Measurements from ENCODE around the gene SLC7A4.
"Not testable (repeated sequence)": the region's sequence is repeated elsewhere in the genome, so short reads cannot be mapped to it uniquely, and the experiment has no call there.

Gene SLC7A4

DNA sequence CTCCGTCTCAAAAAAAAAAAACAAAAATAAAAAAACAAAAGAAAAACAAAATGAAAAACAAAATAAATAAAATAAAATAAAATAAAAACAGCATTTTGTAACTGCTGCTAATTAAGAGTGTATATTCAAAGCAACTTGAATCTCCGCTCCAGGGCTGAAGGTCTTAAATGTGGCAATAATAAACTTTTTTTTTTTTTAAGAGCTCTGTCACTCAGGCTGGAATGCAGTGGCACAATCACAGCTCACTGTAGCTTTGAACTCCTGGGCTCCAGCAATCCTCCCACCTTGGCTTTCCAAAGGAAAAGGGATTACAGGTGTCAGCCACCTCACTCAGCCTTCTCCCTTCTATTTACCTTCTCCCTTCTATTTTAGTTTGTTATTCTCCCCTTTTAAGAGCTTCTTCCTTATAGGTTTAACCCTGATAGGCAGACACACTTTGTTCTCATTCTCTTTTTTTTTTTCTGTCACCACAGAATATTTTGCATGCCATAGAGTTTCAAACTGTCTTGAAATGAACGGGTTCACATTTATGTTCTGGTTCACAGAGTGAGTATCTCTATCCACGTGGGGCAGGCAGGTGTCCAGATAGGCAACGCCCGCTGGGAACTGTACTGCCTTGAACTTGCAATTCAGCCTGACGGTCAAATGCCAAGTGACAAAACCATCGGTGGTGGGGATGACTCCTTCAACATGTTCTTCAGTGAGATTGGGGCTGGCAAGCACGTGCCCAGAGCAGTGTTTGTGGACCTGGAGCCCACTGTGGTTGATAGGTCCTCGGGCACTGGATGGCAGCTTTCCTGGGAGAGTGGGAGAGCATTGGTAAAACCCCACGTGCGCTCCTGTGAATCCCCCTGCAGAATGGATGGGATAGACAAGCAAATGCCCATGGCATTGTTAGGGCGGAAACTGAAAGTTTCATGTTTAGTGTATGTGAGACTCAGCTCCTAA, 32.8 kb upstream of the SLC7A4 start:
- DNase-seq = no peak

DNA sequence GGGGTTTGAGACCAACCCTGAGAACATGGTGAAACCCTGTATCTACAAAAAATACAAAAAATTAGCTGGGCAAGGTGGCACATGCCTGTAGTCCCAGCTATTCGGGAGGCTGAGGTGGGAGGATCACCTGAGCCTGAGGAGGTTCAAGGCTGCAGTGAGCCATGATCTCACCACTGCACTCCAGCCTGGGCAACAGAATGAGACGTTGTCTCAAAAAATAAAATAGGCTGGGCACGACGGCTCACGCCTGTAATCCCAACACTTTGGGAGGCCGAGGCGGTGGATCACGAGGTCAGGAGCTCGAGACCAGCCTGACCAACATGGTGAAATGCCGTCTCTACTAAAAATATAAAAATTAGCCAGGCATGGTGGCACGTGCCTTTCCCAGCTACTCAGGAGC, 32.1 kb upstream of the SLC7A4 start:
- not testable (repeated sequence) for DNase-seq

DNA sequence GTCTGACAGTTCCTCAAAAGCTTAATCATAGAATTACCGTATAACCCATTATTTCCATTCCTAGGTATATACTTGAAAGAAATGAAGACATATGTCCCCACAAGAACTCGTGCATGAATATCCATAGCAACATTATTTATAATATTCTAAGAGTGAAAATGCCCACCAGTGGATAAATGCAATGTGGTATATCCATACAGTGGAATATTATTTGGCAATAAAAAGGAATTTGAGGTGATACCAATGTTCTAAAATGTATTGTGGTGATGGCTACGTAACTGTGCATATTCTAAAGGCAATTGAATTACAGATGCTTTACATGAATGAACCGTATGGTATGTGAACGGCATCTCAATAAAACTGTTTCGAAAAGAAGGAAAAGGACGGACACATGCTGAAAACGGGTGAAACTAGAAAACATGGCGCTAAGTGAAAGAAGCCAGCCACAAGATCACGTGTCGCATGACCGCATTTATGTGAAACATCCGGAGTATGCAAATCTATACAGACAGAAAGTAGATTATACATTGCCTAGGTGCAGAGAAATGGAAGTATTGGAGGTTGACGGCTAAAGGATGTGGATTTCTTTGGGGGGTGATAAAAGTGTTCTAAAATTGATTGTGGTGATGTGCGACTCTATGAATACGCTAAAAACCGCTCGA, 29.4 kb upstream of the SLC7A4 start:
- DNase-seq = not testable (repeated sequence)

DNA sequence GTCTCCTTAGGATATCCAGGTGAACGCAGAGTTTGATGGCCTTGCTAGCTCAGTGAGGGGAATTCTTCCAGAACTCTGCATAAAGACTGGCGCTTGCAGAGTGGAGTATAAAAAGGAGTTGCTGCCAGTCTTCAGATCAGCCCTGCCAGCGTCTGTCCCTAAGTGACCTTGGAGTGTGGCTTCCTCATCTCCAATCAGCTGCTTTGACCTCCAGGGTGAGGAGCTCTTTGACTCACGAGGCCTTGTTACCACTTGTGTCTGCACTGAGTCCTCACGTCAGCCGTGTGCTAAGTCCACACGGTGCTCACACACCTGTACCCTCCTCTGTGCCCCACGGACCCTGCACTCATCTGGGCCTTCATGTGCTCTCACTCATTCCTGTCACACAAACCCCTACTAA, 28.0 kb upstream of the SLC7A4 start:
- not testable (repeated sequence) for DNase-seq

- peak; percentile 31 for DNase-seq
Measured at GRCh38 chr22:21055880-21056319, 23.5 kb upstream of the SLC7A4 start.

DNA sequence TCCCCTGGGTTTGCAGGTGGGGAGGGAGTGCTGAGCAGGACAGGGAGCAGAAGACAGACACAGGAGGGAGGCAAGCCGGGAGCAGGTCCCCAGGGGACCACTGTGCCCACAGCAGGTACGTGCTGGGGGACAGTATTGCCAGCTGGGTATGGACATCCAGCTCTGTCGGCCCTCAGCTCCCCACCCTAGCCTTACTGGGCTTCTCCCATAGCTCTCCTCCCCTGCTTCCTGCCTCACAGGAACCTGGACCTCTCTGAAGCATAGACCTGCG, 23.1 kb upstream of the SLC7A4 start:
- DNase-seq = no peak

DNA sequence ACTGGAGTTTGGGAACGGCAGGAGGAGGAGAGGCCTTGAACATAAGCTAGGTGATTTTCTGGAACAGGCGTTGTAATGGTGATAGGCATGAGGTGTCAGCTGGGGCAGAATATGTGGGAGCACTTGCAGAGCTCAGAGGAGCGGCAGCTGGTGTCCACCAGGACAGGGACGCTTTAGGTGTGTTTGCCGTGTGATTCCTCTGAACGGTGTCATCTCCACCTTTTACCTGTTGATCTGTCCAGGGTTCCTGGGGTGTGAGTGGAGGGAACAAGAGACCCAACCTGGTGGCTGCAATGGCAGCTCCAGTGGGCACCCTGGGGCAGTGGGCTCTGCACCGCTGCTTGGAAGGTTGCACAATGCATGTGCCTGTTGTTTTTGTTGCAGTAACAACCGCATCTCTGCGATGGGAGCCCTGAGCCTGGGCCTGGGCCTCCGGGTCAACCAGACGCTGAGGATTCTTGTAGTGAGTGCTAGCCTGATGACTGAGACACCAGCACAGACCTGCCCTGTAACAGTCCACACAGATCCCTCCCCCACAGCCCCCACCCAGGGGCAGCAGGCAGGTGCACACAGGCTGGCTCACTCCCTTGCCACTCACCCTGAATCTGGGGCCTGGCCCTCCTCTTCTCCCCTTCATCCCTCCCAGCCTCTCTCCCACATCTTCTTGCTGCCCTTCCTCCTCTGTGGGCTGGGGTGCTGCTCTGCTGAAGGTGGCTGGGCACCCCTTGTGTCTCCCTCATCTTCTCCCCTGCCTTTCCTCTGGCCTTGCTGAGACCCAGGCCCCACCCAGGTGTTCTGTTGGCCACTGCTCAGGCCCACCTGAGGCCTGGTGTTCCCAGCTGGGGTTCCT, 22.6 kb upstream of the SLC7A4 start:
- no peak for DNase-seq

DNA sequence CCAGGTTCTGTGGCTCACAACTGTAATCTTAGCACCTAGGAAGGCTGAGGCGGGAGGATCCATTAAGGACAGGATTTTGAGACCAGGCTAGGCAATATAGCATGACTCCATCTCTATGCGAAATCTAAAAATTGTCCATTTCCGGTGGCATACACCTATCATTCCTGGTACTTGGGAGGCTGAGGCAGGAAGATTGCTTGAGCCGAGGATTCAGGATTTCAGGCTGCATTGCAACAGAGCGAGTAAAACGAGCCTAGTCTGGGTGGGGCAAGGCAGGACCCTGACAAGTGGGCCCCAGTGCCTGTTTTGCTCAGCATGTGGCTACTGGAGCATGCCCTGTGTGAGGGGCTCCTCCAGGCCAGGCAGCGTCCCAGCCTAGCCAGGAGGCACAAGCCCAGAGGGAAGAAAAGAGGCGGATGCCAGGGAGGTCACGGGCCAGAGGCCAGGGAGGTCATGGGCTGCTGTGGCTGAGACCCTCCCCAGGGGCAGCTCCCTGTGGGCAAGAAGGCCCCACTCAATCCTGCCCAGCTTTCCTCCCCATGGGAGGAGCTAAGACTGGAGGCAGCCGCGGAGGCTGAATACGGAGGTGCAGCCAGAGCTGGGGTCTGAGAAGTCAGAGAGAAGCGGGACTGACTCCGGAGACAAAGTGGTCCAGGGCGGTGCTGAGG, 21.8 kb upstream of the SLC7A4 start:
- DNase-seq = no peak

GRCh38 chr22:21052715-21053459, 20.5 kb upstream of the SLC7A4 start:
- DNase-seq = no peak

GRCh38 chr22:21051831-21052400, 19.6 kb upstream of the SLC7A4 start:
- no peak for DNase-seq

- no peak for DNase-seq
Measured at GRCh38 chr22:21051145-21051830, 18.9 kb upstream of the SLC7A4 start.

- not testable (repeated sequence) for DNase-seq
Measured at GRCh38 chr22:21048965-21049364, 16.6 kb upstream of the SLC7A4 start.

DNA sequence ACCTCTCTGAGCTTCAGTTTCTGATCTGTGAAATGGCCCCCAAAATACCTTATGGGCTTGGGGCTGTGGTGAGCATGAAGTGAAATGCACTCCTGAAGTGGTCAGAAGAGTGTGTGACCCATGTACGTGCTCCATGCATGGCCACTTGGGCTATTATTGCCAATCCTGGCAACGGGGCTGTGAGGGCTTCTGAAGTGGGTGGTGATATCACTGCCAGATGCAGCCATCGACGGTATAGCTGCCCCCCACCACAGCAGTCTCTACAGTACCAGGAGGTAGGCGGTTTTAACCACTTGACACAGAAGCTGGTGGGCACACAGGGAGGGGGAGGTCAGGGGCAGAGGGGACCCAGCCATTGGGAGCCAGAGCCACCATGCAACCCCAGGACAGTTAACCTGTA, 16.1 kb upstream of the SLC7A4 start:
- DNase-seq = not testable (repeated sequence)

DNA sequence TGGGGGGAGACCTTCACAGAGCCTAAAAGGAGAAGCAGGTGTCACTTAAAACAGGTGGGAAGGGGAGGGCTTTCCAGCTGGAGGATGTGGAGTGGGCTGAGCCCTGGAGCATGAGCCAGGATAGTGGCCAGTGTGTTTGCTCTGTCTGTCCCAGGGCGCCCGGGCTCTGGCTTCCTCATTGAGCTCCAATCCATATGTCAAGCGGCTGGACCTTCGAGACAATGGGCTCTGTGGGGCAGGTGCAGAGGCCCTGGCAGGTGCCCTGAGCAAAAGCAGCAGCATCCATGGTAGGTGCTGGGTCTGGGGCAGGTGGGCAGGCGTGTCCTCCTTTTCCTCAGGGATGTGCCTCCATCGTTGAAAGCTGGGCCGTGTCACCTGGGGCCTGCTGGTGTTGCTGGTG, 15.4 kb upstream of the SLC7A4 start:
- DNase-seq = no peak

DNA sequence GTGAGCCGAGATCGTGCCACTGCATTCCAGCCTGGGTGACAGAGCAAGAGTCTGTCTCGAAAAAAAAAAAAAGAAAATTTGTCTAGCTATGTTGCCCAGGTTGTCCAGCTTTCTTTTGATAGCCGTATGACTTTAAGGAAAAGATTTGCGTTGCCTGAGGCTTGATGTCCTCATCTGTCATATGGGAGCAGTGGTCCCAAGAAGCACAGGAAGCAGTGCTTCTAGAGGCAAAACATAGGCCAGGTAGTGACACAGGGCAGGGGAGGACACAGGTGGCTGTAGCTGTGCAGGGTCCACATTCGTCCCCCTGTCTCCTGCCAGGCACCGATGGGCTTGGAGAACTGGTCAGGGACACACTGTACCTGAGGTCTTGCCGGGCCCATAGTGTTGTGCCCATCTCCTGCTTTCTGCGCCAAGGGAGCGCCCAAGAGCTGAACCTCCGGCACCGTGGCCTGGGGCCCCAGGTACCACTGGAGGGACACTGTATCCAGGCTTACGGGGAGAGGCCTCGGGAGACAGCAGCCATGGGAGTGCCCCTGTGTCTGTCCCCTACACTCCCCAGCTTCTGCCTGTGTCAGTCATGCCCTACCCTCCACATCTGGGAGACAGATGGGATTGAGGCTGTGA, 14.8 kb upstream of the SLC7A4 start:
- no peak for DNase-seq

DNA sequence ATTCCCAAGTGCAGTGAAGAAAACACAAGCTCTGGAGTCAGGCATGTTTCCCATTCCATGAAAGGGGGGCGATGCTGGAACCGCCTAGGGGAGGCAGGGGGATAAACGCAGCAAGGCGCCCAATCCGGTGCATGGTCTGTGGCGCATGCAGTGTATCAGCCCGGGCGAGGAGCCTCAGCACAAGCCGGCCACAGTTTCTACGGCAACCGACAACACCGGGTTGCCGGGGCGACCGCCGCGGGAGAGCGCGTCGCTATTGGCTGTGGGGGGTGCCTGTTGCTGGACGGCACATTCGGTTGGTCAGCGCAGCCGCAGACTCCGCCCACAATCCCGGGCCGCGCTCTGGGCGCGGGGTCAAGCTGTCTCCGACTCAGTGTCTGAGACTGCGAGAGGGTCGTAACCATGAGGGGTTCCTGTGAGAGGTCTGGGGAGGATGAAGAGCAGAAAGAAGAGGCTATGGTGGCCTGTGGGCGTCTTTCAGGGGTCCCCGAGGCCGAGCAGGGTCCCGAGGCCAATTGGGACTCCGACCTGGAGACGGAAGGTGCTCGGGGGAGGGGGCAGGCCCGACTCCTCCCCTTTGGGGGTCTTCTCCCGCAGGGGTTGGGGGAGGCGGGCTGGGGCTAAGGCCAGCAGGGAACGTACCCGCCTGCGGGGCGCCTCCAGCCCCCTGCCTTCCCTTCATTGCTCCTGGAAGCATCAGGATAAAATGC, 13.4 kb upstream of the SLC7A4 start, which contains the start of gene LRRC74B:
LRRC74B (plus strand) TSS at position 362 of the 710 bp plus-strand sequence; CDS start at position 403, 41 bp downstream.
- DNase-seq = peak; percentile 22

- peak; percentile 18 for DNase-seq
Measured at GRCh38 chr22:21044931-21045584, 12.7 kb upstream of the SLC7A4 start.

DNA sequence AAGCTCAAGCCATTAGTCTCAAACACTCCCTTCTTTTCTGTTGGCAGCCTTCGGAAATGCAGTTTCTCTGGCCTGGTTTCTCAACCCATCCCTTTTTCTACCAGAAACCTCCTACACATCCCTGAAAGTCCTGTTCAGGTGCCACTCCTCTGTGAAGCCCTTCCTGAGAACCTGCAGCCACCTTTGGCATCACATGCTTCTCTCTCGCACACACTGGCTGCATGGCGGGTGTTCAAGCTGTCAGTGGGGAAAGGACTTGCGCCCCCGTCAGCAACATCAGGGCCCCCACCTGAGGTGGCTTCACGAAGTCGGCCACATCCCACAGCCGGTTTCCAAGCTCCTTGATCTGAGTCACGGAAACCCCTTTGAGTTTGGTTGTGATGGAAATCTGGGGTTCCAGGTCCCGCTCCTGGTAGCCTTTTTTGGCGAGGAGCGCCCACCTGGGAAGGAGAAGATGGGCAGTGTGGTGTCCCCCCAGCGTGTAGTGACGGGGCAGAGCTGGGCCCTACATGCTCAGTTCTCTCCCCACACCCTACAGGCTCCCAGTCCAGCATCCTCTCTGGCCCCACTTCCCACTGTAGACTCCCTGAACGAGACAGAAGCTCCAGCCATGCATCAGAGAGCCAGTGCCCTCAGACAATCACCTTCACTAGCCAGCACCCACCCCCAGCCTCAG, 11.6 kb upstream of the SLC7A4 start:
- no peak for DNase-seq

Measured in GDM1 (cell line).